ENCODE measurements around the gene IL1R1. TPM values are rescaled to one million over a fixed set of nuclear protein-coding genes. Genes with fewer than 3 reads are reported as not detected.

The IL1R1 gene
- total RNA-seq, 120 experiments from 2014 or later: 1.9 to 31.0 (median 6.1) TPM

Other genes starting within 250 kb of the IL1R1 start
- gene IL1R2, start 150.8 kb upstream of the IL1R1 start, total RNA-seq: 10 to 100 TPM in 6 of 120 experiments, 1 to 10 TPM in 68, under 1 TPM in 15, not detected in 31; 0.43 to 29.0 (median 2.2) TPM
- gene IL1RL2, start 44.3 kb downstream of the IL1R1 start, total RNA-seq: 1 to 10 TPM in 110 of 120 experiments, under 1 TPM in 10; 0.53 to 6.7 (median 2.2) TPM
- 100 to 1,000 TPM in 1 of 120 experiments, 10 to 100 TPM in 49, 1 to 10 TPM in 49, under 1 TPM in 15, not detected in 6; 0.11 to 104 (median 8.3) TPM for gene IL1RL1, start 168.8 kb downstream of the IL1R1 start, total RNA-seq
- gene IL18R1, start 213.1 kb downstream of the IL1R1 start, total RNA-seq: 10 to 100 TPM in 1 of 120 experiments, 1 to 10 TPM in 96, under 1 TPM in 19, not detected in 4; 0.22 to 10.2 (median 2.3) TPM